ENCODE measurements around the gene AUH. TPM values are rescaled to one million over a fixed set of nuclear protein-coding genes. Genes with fewer than 3 reads are reported as not detected.

The AUH gene
- total RNA-seq, 2 donors from 2014 or later = 27.4 to 36.1 TPM

- Histone ChIP-seq H3K27me3 (replicated peaks; ENCODE audit: insufficient read depth) (no peaks in the 10 kb centered on the region), H3K9me3 (no peaks in the 10 kb centered on the region), H3K27ac (no peak overlapping the region), H3K4me1 (ENCODE audit: control insufficient read depth in 1 of 2, low read depth in 2 of 2) (peaks cover 0 to 5% of the 10 kb centered on the region in 2 donors), H3K36me3 (no peaks in the 10 kb centered on the region), H3K4me3 (no peak overlapping the region)
- TF ChIP-seq CTCF (IDR thresholded peaks at IDR 0.05) = no peak
- DNase-seq (ENCODE audit: low spot score) (no peak), ATAC-seq (ENCODE audit: insufficient number of reproducible peaks, low FRiP score, low read depth) (no peak)
Observed at GRCh38 chr9:91247278-91247677, 114.4 kb downstream of the AUH start.

DNA sequence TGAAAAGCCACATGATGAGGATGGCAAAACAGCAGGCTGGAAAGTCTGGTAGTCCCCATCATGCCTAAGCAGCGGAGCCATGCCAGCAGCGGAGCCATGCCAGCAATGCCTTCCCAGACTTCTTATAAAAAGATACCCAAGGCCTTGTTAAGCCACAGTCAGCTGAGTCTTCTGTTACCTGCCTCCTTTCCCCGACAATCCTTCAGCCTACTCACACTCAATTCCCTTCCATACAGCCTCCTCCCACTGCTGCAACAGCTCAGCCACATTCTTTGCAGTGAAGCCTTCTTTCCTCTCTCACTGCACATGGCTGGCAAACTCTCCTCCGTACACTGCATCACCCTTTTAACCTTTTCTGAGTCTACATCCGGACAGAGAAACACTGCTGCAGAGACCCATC is 114.9 kb downstream of the AUH start:
- Histone ChIP-seq H3K9me3 (no peaks in the 10 kb centered on the region), H3K27ac (no peak overlapping the region), H3K4me3 (no peak overlapping the region), H3K36me3 (no peaks in the 10 kb centered on the region), H3K4me1 (ENCODE audit: control insufficient read depth in 1 of 2, low read depth in 2 of 2) (peaks cover 0 to 5% of the 10 kb centered on the region in 2 donors), H3K27me3 (replicated peaks; ENCODE audit: insufficient read depth) (no peaks in the 10 kb centered on the region)
- TF ChIP-seq CTCF (IDR thresholded peaks at IDR 0.05) = no peak
- no peak for DNase-seq (ENCODE audit: low spot score)
- ATAC-seq (ENCODE audit: insufficient number of reproducible peaks, low FRiP score, low read depth) = no peak

DNA sequence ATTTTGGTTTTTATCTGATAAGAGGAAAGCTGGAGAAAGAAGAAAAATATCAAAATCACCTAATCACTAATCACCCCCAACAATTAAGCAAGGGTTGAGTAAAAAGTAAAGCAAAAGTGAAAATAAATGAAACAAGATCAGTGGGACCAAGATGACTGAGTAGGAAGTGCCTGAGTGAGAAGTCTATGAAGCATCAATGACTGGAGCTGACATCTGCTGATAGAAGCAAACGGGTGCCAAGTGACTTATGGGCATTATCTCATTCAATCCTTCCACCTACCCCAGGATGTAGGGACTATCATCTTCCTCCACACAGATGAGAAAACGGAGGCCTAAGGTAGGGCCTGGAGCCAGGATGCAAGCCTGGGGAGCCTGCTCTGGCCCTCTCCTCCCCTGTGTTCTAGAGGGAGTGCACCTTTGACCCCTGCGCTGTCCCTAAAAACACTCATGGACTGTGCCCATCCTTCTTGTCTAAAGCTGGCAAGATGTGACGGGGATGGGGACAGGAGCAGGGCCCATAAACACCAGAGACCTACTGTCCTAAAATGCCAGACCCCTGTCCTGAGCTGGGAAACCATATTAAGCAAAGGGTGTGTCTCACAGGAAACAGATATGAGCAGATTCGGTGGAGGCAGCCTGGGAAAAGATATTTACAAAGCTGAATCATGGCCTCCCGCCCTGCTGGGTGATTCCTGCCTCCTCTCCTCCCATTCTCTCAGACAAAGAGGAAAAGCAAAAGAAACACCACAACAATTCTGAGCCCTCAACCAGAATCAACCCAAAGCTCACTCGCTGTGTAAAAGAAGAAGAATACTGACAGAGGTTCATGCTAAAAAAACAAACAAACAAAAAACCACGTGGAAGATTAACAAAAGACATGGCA is 116.0 kb downstream of the AUH start:
- TF ChIP-seq CTCF (IDR thresholded peaks at IDR 0.05) = no peak
- Histone ChIP-seq H3K27ac (no peak overlapping the region), H3K9me3 (no peaks in the 10 kb centered on the region), H3K27me3 (replicated peaks; ENCODE audit: insufficient read depth) (no peaks in the 10 kb centered on the region), H3K36me3 (no peaks in the 10 kb centered on the region), H3K4me1 (ENCODE audit: control insufficient read depth in 1 of 2, low read depth in 2 of 2) (peaks cover 0 to 5% of the 10 kb centered on the region in 2 donors), H3K4me3 (no peak overlapping the region)
- ATAC-seq (ENCODE audit: insufficient number of reproducible peaks, low FRiP score, low read depth) (no peak), DNase-seq (ENCODE audit: low spot score) (no peak)

- H3K36me3 ChIP-seq = no peaks in the 10 kb centered on the region
- no peaks in the 10 kb centered on the region for H3K4me1 ChIP-seq (ENCODE audit: control insufficient read depth in 1 of 2, low read depth in 2 of 2)
- no peak overlapping the region for H3K27ac ChIP-seq
- DNase-seq (ENCODE audit: low spot score) (no peak), ATAC-seq (ENCODE audit: insufficient number of reproducible peaks, low FRiP score, low read depth) (no peak)
- no peaks in the 10 kb centered on the region for H3K27me3 ChIP-seq (replicated peaks; ENCODE audit: insufficient read depth)
- H3K4me3 ChIP-seq = no peak overlapping the region
- no peak for TF ChIP-seq CTCF (IDR thresholded peaks at IDR 0.05)
- no peaks in the 10 kb centered on the region for H3K9me3 ChIP-seq
Observed at GRCh38 chr9:91243029-91243428, 118.7 kb downstream of the AUH start.

GRCh38 chr9:91241909-91242308 is 119.8 kb downstream of the AUH start:
- Histone ChIP-seq H3K4me3 (no peak overlapping the region), H3K27me3 (replicated peaks; ENCODE audit: insufficient read depth) (no peaks in the 10 kb centered on the region), H3K4me1 (ENCODE audit: control insufficient read depth in 1 of 2, low read depth in 2 of 2) (no peaks in the 10 kb centered on the region), H3K27ac (no peak overlapping the region), H3K36me3 (no peaks in the 10 kb centered on the region), H3K9me3 (no peaks in the 10 kb centered on the region)
- DNase-seq (ENCODE audit: low spot score) = no peak
- no peak for ATAC-seq (ENCODE audit: insufficient number of reproducible peaks, low FRiP score, low read depth)
- no peak for TF ChIP-seq CTCF (IDR thresholded peaks at IDR 0.05)

Measured in thoracic aorta (tissue), 2 donors.